ENCODE results near the gene SMTNL1.

DNA sequence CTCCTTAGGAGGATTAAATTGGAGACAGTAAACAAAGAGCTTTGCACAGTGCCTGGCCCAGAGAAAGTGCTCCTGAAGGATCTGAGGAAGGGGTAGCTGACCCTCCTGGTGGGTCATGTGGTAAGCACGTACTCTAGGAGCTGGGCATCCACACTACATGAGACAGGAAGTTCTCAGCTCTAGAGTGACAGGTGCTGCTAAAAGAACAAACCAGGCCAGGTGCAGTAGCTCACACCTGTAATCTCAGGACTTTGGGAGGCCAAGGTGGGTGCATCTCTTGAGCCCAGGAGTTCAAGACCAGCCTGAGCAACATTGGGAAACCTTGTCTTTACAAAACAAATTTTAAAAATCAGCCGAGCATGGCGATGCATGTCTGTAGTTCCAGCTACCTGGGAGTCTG, 35.0 kb upstream of the SMTNL1 start:
- TF ChIP-seq YY1 (IDR thresholded peaks at IDR 0.05) (no peak), FOXA2 (IDR thresholded peaks at IDR 0.05) (no peak), GABPA (IDR thresholded peaks at IDR 0.05 in 1 of 2, conservative IDR thresholded peaks at IDR 0.05 in 1 of 2) (no peak), SP1 (IDR thresholded peaks at IDR 0.05) (no peak), TAF1 (conservative IDR thresholded peaks at IDR 0.05) (no peak), MAX (IDR thresholded peaks at IDR 0.05) (no peak), HNF4G (IDR thresholded peaks at IDR 0.05) (no peak), REST (IDR thresholded peaks at IDR 0.05) (no peak)
- TF ChIP-seq, protein P1, sequence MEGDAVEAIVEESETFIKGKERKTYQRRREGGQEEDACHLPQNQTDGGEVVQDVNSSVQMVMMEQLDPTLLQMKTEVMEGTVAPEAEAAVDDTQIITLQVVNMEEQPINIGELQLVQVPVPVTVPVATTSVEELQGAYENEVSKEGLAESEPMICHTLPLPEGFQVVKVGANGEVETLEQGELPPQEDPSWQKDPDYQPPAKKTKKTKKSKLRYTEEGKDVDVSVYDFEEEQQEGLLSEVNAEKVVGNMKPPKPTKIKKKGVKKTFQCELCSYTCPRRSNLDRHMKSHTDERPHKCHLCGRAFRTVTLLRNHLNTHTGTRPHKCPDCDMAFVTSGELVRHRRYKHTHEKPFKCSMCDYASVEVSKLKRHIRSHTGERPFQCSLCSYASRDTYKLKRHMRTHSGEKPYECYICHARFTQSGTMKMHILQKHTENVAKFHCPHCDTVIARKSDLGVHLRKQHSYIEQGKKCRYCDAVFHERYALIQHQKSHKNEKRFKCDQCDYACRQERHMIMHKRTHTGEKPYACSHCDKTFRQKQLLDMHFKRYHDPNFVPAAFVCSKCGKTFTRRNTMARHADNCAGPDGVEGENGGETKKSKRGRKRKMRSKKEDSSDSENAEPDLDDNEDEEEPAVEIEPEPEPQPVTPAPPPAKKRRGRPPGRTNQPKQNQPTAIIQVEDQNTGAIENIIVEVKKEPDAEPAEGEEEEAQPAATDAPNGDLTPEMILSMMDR (IDR thresholded peaks at IDR 0.05; ENCODE audit: low read depth, low read length, missing input control) = no peak
